Natural killer cell (primary cell): Measurements from ENCODE around the gene DSP. TPM values are rescaled to one million over a fixed set of nuclear protein-coding genes. Genes with fewer than 3 reads are reported as not detected.

ENCODE experiments used
- ATAC-seq, 3 donors: fragments of 150-1000 bp in 2 of 3; fragments of 200-7000 bp in 1 of 3; cut with Tn5 transposase; 1 replicate in 1 of 3; 2 replicates in 2 of 3; pipeline ENCODE4 v1.10.0; 2021; ENCODE audit warnings: mild to moderate bottlenecking in 2 of 3, moderate library complexity in 2 of 3
- DNase-seq, 2 donors: peaks; one replicate each; pipeline versions ENCODE4 v3.0.0 to v3.0.0-alpha.2; 2013 to 2021; ENCODE audit warnings: mixed read lengths in 1 of 2
- H3K27ac ChIP-seq: one replicate; pipeline ENCODE4 v1.5.1; 2013; ENCODE audit warnings: mild to moderate bottlenecking, low read length
- H3K27me3 ChIP-seq: one replicate; pipeline ENCODE4 v1.6.1; 2013; ENCODE audit warnings: low read length; ENCODE audit not compliant: control insufficient read depth, insufficient read depth
- H3K36me3 ChIP-seq: one replicate; pipeline ENCODE4 v1.6.1; 2013; ENCODE audit warnings: low read length; ENCODE audit not compliant: control insufficient read depth, insufficient read depth
- H3K4me1 ChIP-seq: one replicate; pipeline ENCODE4 v1.6.1; 2013; ENCODE audit warnings: low read length; ENCODE audit not compliant: control insufficient read depth, insufficient read depth
- H3K4me3 ChIP-seq: one replicate; pipeline ENCODE4 v1.5.1; 2013; ENCODE audit warnings: low read length
- H3K9me3 ChIP-seq: one replicate; pipeline ENCODE4 v1.6.1; 2013; ENCODE audit warnings: low read length; ENCODE audit not compliant: control insufficient read depth, insufficient read depth
- H3K27ac Mint-ChIP-seq, 2 donors: one replicate each; pipeline ENCODE4 v1.8.0; 2022; ENCODE audit warnings: mild to moderate bottlenecking in 2 of 2, mixed read lengths in 2 of 2, moderate library complexity in 1 of 2
- H3K27me3 Mint-ChIP-seq, 2 donors: one replicate each; pipeline ENCODE4 v1.8.0; 2022; ENCODE audit warnings: low read depth in 2 of 2, mixed read lengths in 2 of 2
- H3K36me3 Mint-ChIP-seq: one replicate; pipeline ENCODE4 v1.8.0; 2022; ENCODE audit warnings: mixed read lengths
- H3K4me1 Mint-ChIP-seq, 2 donors: one replicate each; pipeline ENCODE4 v1.8.0; 2022; ENCODE audit warnings: mixed read lengths in 2 of 2
- H3K4me3 Mint-ChIP-seq: one replicate; pipeline ENCODE4 v1.8.0; 2022; ENCODE audit warnings: mild to moderate bottlenecking, moderate library complexity, mixed read lengths
- H3K9me3 Mint-ChIP-seq, 2 donors: one replicate each; pipeline ENCODE4 v1.8.0; 2022; ENCODE audit warnings: mixed read lengths in 2 of 2
- CTCF ChIP-seq: fragments of 200-600 bp; IDR thresholded peaks from one replicate; pipeline ENCODE4 v1.8.0; 2022; ENCODE audit warnings: antibody characterized with exemption
- WGBS: methylation state at CpG from one replicate; pipeline ENCODE4 v1.1.7; 2013; ENCODE audit warnings: missing lambda C conversion rate; ENCODE audit not compliant: insufficient coverage; 5-methylcytosine and 5-hydroxymethylcytosine counted together
- intact Hi-C: fragments of 100-400 bp; cut with micrococcal nuclease; formaldehyde crosslinking; loops from one replicate; pipeline ENCODE4 v1.14.2; 2022
- total RNA-seq, 4 donors: library from RNA; stranded (reverse); fragments of 120-200 nt in 1 of 4; gene quantifications; one replicate each; pipeline versions ENCODE4 v1.2.3 to v1.2.4, GENCODE V29; 2013 to 2022

DSP gene
- total RNA-seq, 3 donors from 2014 or later (not counting 1 experiment from before 2014, with no cell fraction given): 0.05 to 0.26 TPM; not detected in 1

GRCh38 chr6:7559196-7559595 is 17.7 kb downstream of the DSP start:
- H3K27me3 ChIP-seq: no peaks in the 10 kb centered on the region
- no peak for TF ChIP-seq CTCF
- H3K9me3 ChIP-seq: no peaks in the 10 kb centered on the region
- no peak for DNase-seq
- H3K4me3 Mint-ChIP-seq: no peak overlapping the region
- ATAC-seq: no peak
- H3K27me3 Mint-ChIP-seq: peaks cover 33 to 49% of the 10 kb centered on the region in 2 donors
- no peaks in the 10 kb centered on the region for H3K9me3 Mint-ChIP-seq
- no peaks in the 10 kb centered on the region for H3K4me1 ChIP-seq
- intact Hi-C loops: no loop called here
- H3K4me3 ChIP-seq: no peak overlapping the region
- no peak overlapping the region for H3K27ac Mint-ChIP-seq
- H3K36me3 Mint-ChIP-seq: no peaks in the 10 kb centered on the region
- no peak overlapping the region for H3K27ac ChIP-seq
- H3K4me1 Mint-ChIP-seq: no peaks in the 10 kb centered on the region
- 88% methylated on average over 5 of the region's 6 CpGs for WGBS
- H3K36me3 ChIP-seq: no peaks in the 10 kb centered on the region

- Mint-ChIP-seq H3K27ac (no peak overlapping the region), H3K4me1 (no peaks in the 10 kb centered on the region), H3K4me3 (no peak overlapping the region), H3K9me3 (no peaks in the 10 kb centered on the region), H3K27me3 (peaks cover 32 to 50% of the 10 kb centered on the region in 2 donors), H3K36me3 (no peaks in the 10 kb centered on the region)
- DNase-seq (no peak), ATAC-seq (no peak)
- Histone ChIP-seq H3K4me3 (no peak overlapping the region), H3K36me3 (no peaks in the 10 kb centered on the region), H3K27me3 (no peaks in the 10 kb centered on the region), H3K4me1 (no peaks in the 10 kb centered on the region), H3K27ac (no peak overlapping the region), H3K9me3 (no peaks in the 10 kb centered on the region)
- TF ChIP-seq CTCF: no peak
- WGBS: 71% methylated on average over 1 of the region's 2 CpGs
- intact Hi-C loops: no loop called here
Observed at GRCh38 chr6:7559651-7560385, 18.3 kb downstream of the DSP start.

GRCh38 chr6:7561153-7561964 is 19.9 kb downstream of the DSP start:
- Histone ChIP-seq H3K9me3 (no peaks in the 10 kb centered on the region), H3K27ac (no peak overlapping the region), H3K4me3 (no peak overlapping the region), H3K36me3 (no peaks in the 10 kb centered on the region), H3K4me1 (no peaks in the 10 kb centered on the region), H3K27me3 (no peaks in the 10 kb centered on the region)
- ATAC-seq (no peak), DNase-seq (no peak)
- Mint-ChIP-seq H3K27ac (no peak overlapping the region), H3K36me3 (no peaks in the 10 kb centered on the region), H3K4me3 (no peak overlapping the region), H3K9me3 (no peaks in the 10 kb centered on the region), H3K27me3 (peaks cover 28 to 46% of the 10 kb centered on the region in 2 donors), H3K4me1 (no peaks in the 10 kb centered on the region)
- intact Hi-C loops: no loop called here
- TF ChIP-seq CTCF: no peak
- WGBS: 93% methylated on average over 19 of the region's 19 CpGs
